ENCODE data around the gene ROBO1. TPM values are rescaled to one million over a fixed set of nuclear protein-coding genes. Genes with fewer than 3 reads are reported as not detected.

Gene ROBO1
- total RNA-seq, 3 donors from 2014 or later, result 12.7 to 50.7 (median 23.6) TPM

- Histone ChIP-seq H3K9me3 (no peaks in the 10 kb centered on the region), H3K4me3 (no peak overlapping the region), H3K27ac (no peak overlapping the region), H3K4me1 (no peaks in the 10 kb centered on the region), H3K36me3 (no peaks in the 10 kb centered on the region), H3K27me3 (no peaks in the 10 kb centered on the region)
- intact Hi-C loops (cut with DNase I; ENCODE audit: low total_unique reads), result loop anchor here (10.0 kb wide), 1 partner anchor 280 kb away; no protein-coding TSS in a partner anchor
- DNase-seq (ENCODE audit: low spot score in 2 of 2), result no peak
- no peak for TF ChIP-seq CTCF (IDR thresholded peaks at IDR 0.05)
Observed at GRCh38 chr3:79094654-79095053, 673.1 kb downstream of the ROBO1 start.

GRCh38 chr3:79086514-79086913 lies 681.3 kb downstream of the ROBO1 start:
- intact Hi-C loops (cut with DNase I; ENCODE audit: low total_unique reads), result no loop called here
- no peak for DNase-seq (ENCODE audit: low spot score in 2 of 2)

GRCh38 chr3:79085171-79085570 lies 682.6 kb downstream of the ROBO1 start:
- intact Hi-C loops (cut with DNase I; ENCODE audit: low total_unique reads), result no loop called here
- DNase-seq (ENCODE audit: low spot score in 2 of 2), result no peak
- no peaks in the 10 kb centered on the region for H3K4me1 ChIP-seq

More at GRCh38 chr3:79086514-79086913, 681.3 kb downstream of the ROBO1 start:
- Histone ChIP-seq H3K4me1 (no peaks in the 10 kb centered on the region), H3K27me3 (no peaks in the 10 kb centered on the region), H3K27ac (no peak overlapping the region), H3K36me3 (no peaks in the 10 kb centered on the region), H3K9me3 (no peaks in the 10 kb centered on the region), H3K4me3 (no peak overlapping the region)
- TF ChIP-seq CTCF (IDR thresholded peaks at IDR 0.05) (peak; percentile 18 to 43 (median 43)), POLR2A (IDR thresholded peaks at IDR 0.05) (no peak)

GRCh38 chr3:79081335-79081734 lies 686.5 kb downstream of the ROBO1 start:
- intact Hi-C loops (cut with DNase I; ENCODE audit: low total_unique reads), result no loop called here
- no peaks in the 10 kb centered on the region for H3K27me3 ChIP-seq
- H3K4me3 ChIP-seq, result no peak overlapping the region
- H3K36me3 ChIP-seq, result no peaks in the 10 kb centered on the region
- no peak overlapping the region for H3K27ac ChIP-seq
- DNase-seq (ENCODE audit: low spot score in 2 of 2), result no peak
- TF ChIP-seq POLR2AphosphoS5 (IDR thresholded peaks at IDR 0.05) (no peak), POLR2A (IDR thresholded peaks at IDR 0.05) (no peak), CTCF (IDR thresholded peaks at IDR 0.05) (no peak)
- H3K4me1 ChIP-seq, result no peaks in the 10 kb centered on the region
- H3K9me3 ChIP-seq, result no peaks in the 10 kb centered on the region

More at GRCh38 chr3:79085171-79085570, 682.6 kb downstream of the ROBO1 start:
- H3K27me3 ChIP-seq, result no peaks in the 10 kb centered on the region
- TF ChIP-seq POLR2A (IDR thresholded peaks at IDR 0.05), result no peak
- no peak for TF ChIP-seq POLR2AphosphoS5 (IDR thresholded peaks at IDR 0.05)
- no peak for TF ChIP-seq CTCF (IDR thresholded peaks at IDR 0.05)
- H3K36me3 ChIP-seq, result no peaks in the 10 kb centered on the region
- H3K4me3 ChIP-seq, result no peak overlapping the region
- H3K27ac ChIP-seq, result no peak overlapping the region
- no peaks in the 10 kb centered on the region for H3K9me3 ChIP-seq

GRCh38 chr3:79074558-79074957 lies 693.2 kb downstream of the ROBO1 start:
- H3K9me3 ChIP-seq, result no peaks in the 10 kb centered on the region
- H3K4me3 ChIP-seq, result no peak overlapping the region
- no peak overlapping the region for H3K27ac ChIP-seq
- H3K4me1 ChIP-seq, result no peaks in the 10 kb centered on the region
- H3K36me3 ChIP-seq, result no peaks in the 10 kb centered on the region
- intact Hi-C loops (cut with DNase I; ENCODE audit: low total_unique reads), result no loop called here
- H3K27me3 ChIP-seq, result no peaks in the 10 kb centered on the region
- no peak for DNase-seq (ENCODE audit: low spot score in 2 of 2)
- no peak for TF ChIP-seq POLR2AphosphoS5 (IDR thresholded peaks at IDR 0.05)
- TF ChIP-seq CTCF (IDR thresholded peaks at IDR 0.05), result no peak
- TF ChIP-seq POLR2A (IDR thresholded peaks at IDR 0.05), result no peak
